ENCODE results near the gene PLCD4. TPM values are rescaled to one million over a fixed set of nuclear protein-coding genes. Genes with fewer than 3 reads are reported as not detected.

Gene PLCD4
- total RNA-seq, 4 donors from 2014 or later, result 0.34 to 2.7 (median 0.59) TPM

- intact Hi-C loops (cut with DNase I; ENCODE audit: low total_unique reads), result no loop called here
- peak; percentile 74 to 95 for DNase-seq (ENCODE audit: low spot score in 2 of 2)
- H3K4me3 ChIP-seq (ENCODE audit: low read depth, poor library complexity, severe bottlenecking), result peak within 1 kb of the TSS; percentile 82
- 1% methylated on average over 42 to 49 of the region's 49 CpGs for WGBS, 2 donors
- no peak for TF ChIP-seq POLR2A (IDR thresholded peaks at IDR 0.05)
- no peak for TF ChIP-seq CTCF (IDR thresholded peaks at IDR 0.05)
Observed at GRCh38 chr2:218671654-218672566, 64.2 kb downstream of the PLCD4 start, which contains the start of the genes RNF25 and STK36. Gene RNF25, minus strand, starts transcription at chr2:218672002. Its CDS starts 32 bp downstream, at chr2:218671970. Gene STK36, plus strand, starts transcription at chr2:218672086. Its CDS starts 744 bp downstream, at chr2:218672830.

GRCh38 chr2:218679119-218679518 lies 71.4 kb downstream of the PLCD4 start:
- WGBS, 2 donors, result 68 to 71% methylated on average over 4 of the region's 4 CpGs
- no peak for TF ChIP-seq POLR2A (IDR thresholded peaks at IDR 0.05)
- no peak for TF ChIP-seq CTCF (IDR thresholded peaks at IDR 0.05)
- intact Hi-C loops (cut with DNase I; ENCODE audit: low total_unique reads), result no loop called here

GRCh38 chr2:218680061-218680460 lies 72.4 kb downstream of the PLCD4 start:
- intact Hi-C loops (cut with DNase I; ENCODE audit: low total_unique reads), result no loop called here
- TF ChIP-seq CTCF (IDR thresholded peaks at IDR 0.05) (no peak), POLR2A (IDR thresholded peaks at IDR 0.05) (no peak)
- DNase-seq (ENCODE audit: low spot score in 2 of 2), result no peak
- H3K4me3 ChIP-seq (ENCODE audit: low read depth, poor library complexity, severe bottlenecking), result no peak overlapping the region
- 76 to 82% methylated on average over 3 of the region's 3 CpGs for WGBS, 2 donors

More at GRCh38 chr2:218679119-218679518, 71.4 kb downstream of the PLCD4 start:
- DNase-seq (ENCODE audit: low spot score in 2 of 2), result no peak
- no peak overlapping the region for H3K4me3 ChIP-seq (ENCODE audit: low read depth, poor library complexity, severe bottlenecking)

Other genes starting within 250 kb of the PLCD4 start
- 1 to 10 TPM; 2.2 to 4.6 (median 3.5) TPM for gene SLC11A1, start 225.6 kb upstream of the PLCD4 start, total RNA-seq
- gene CTDSP1, start 208.0 kb upstream of the PLCD4 start, total RNA-seq, result 100 to 1,000 TPM in 2 of 4 donors, 10 to 100 TPM in 2; 64.8 to 108 (median 99.9) TPM
- gene VIL1, start 188.8 kb upstream of the PLCD4 start, total RNA-seq, result under 1 TPM in 2 of 4 donors, not detected in 2; 0.84 to 0.98 TPM
- gene USP37, start 39.5 kb upstream of the PLCD4 start, total RNA-seq, result 10 to 100 TPM; 10.5 to 12.0 (median 11.4) TPM
- 10 to 100 TPM; 30.1 to 39.1 (median 34.5) TPM for gene CNOT9, start 39.1 kb upstream of the PLCD4 start, total RNA-seq
- gene ZNF142, start 51.7 kb downstream of the PLCD4 start, total RNA-seq, result 10 to 100 TPM; 15.2 to 31.1 (median 20.1) TPM
- gene BCS1L, start 51.8 kb downstream of the PLCD4 start, total RNA-seq, result 10 to 100 TPM; 19.1 to 45.0 (median 31.5) TPM
- 10 to 100 TPM; 21.2 to 38.2 (median 21.7) TPM for gene RNF25, start 64.1 kb downstream of the PLCD4 start, total RNA-seq
- gene STK36, start 64.2 kb downstream of the PLCD4 start, total RNA-seq, result 10 to 100 TPM in 2 of 4 donors, 1 to 10 TPM in 2; 7.4 to 21.1 (median 12.3) TPM
- gene TTLL4, start 102.9 kb downstream of the PLCD4 start, total RNA-seq, result 10 to 100 TPM in 3 of 4 donors, 1 to 10 TPM in 1; 4.4 to 19.4 (median 17.4) TPM
- 10 to 100 TPM; 12.9 to 35.2 (median 21.8) TPM for gene CYP27A1, start 174.2 kb downstream of the PLCD4 start, total RNA-seq
- under 1 TPM in 1 of 4 donors, not detected in 3; 0.32 TPM for gene PRKAG3, start 223.9 kb downstream of the PLCD4 start, total RNA-seq

Data from lower leg skin (tissue), 4 donors.